ENCODE data around the gene SRM.

GRCh38 chr1:11044086-11044848 lies 15.6 kb downstream of the SRM start:
- TF ChIP-seq MAX (IDR thresholded peaks at IDR 0.05) = no peak
- no peak for TF ChIP-seq REST (IDR thresholded peaks at IDR 0.05; ENCODE audit: low read depth)

Data from Ishikawa (cell line).